SKM-1 (cell line): ENCODE measurements around the gene ETF1.
A peak's percentile ranks its signal among the peaks of the same experiment; 100 is the strongest.

ENCODE experiments used
- DNase-seq: peaks from one replicate; lab custom pipeline; 2025; ENCODE audit not compliant: unreplicated experiment; lab: John Stamatoyannopoulos, UW

Gene ETF1

DNA sequence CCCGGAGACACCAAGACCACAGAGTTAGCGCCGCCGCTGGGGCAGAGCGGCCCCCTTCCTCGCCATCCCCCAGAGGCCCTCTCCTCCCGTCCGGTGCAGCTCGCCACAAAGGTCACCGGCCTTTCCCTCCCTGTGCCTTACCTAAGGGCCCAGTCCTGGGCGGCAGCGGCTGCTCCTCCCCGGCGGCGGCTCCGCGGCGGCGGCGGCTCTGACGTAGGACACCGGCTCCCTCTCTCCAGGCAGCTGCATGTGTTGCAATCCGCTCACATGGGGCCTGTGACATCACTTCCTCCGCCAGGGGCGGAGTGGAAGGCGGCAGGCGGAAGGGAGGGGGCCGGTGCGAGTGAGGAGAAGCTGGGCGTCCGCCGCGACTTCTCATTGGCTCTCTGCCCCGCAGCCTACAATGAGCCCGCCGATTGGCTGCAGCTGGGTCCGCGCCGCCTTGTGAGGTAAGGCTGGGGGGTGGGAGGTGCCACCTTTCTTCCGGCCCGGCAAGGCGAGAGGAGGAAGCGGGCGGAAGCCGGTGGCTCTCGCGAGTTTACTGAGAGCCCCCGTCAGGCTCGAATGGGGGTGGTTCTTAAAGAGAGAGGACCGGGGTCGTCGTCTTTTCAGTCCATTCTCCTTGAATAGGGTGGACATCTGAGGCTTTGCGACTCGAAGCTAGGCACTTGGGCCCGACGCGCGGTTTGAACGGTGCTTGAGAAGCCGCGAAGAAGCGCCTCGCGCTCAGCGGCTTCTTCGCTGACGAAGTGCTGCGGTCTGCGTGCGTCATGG lies at the start of gene ETF1:
Gene ETF1, minus strand, starts transcription at position 281 of the 774 bp plus-strand sequence. CDS start 318 bp downstream, outside the sequence.
- DNase-seq = peak; percentile 98

DNA sequence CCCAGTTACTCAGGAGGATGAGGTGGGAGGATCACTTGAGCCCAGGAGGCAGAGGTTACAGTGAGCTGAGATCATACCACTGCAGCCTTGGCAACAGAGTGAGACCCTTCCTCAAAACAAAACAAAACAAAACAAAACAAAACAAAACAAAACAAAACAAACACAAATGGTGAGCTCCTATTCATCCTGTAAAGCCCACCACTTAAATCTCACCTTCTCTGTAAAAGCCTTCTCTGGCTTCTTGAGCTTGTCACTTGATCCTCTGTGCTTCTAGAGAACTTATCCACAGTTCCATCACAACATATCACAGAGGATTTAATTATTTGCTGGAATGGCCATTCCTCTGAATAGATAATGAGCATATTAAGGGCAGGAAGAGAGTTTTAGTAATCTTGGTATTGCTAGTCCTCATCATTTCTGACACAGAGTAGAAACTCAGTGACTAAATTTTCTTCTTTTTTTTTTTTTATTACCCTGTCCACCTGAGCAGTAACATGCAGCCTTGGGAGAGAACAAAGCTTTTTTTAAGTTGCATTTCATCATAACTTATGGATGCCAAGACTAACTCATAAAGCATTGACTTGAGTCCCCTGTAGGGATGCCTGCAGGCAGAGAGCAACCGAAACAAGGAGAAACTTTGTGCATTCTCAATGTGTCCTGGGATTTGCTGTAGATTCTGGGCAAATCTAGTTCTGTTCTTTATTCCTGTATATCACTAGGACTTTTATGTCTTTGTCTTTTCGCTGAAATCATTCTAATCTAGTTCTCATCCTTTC lies 45.2 kb upstream of the ETF1 start:
- no peak for DNase-seq

DNA sequence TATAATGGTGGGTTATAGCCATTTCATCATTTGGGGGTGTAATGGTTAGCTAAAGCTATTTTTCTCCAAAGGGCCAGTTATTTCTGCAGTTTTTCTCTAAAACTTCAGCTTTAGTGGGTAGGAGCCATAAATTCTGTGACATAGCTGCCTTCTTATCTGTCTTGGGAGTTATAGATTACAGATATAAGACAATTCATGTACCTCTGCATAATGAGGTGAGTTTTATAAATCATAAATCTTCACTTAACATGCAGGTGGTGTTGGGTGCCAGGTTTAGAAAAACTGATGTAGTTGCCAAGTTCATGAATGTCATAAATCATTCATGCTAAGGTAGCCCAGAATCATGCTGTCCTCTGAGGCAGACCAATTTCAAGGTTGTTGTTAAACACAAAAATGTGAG lies 42.1 kb upstream of the ETF1 start:
- no peak for DNase-seq

DNA sequence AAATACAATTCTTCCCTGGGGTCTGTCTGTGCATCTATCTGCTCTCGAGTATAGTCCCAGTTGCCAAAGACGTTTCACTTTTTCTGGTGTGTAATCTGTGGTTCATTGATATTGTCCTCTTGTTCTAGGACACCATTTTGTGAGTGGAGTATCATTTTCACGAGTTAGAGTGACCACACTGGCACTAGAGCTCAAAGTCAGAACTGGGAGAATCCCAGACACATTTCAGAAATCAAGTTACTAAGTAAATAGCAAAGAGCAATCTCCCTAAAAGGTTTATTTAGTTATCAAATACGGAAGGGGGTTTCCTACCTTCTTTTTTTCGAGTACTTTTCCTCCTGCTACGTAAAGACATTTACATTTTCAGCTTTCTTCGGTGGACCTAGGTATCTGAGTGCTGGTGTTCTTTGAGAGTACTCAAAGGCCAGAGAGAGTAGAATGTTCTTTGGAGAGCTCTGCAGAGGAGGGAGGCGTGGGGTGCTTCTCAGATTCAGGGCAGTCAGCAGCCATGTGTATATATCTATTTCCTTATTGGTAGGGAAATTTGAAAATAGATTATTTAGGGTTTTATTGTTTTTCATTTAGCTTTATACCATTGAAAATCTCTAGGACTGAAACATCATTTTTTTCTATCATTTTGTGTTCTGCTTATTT lies 41.1 kb upstream of the ETF1 start:
- DNase-seq = no peak

- DNase-seq = no peak
These were observed 39.9 kb upstream of the ETF1 start for GRCh38 chr5:138582959-138583358.

- DNase-seq = no peak
These were observed 37.7 kb upstream of the ETF1 start for GRCh38 chr5:138580777-138581176.

- no peak for DNase-seq
These were observed 37.0 kb upstream of the ETF1 start for GRCh38 chr5:138580001-138580400.

DNA sequence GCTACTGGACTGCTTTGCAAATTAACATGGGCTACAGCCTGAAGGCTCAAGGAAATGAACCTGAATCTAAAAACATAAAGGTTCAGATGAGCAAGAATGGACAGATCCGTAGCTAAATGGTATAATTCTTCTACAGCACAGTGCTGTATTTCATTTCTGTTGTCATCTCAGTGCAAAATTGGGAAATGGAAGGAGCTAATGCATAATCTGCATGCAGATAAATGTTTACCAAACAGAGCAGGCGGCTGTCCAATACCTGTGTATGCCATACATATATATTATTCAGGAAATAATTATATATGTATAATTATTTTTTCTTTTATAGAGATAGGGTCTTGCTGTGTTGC lies 36.5 kb upstream of the ETF1 start:
- no peak for DNase-seq

DNA sequence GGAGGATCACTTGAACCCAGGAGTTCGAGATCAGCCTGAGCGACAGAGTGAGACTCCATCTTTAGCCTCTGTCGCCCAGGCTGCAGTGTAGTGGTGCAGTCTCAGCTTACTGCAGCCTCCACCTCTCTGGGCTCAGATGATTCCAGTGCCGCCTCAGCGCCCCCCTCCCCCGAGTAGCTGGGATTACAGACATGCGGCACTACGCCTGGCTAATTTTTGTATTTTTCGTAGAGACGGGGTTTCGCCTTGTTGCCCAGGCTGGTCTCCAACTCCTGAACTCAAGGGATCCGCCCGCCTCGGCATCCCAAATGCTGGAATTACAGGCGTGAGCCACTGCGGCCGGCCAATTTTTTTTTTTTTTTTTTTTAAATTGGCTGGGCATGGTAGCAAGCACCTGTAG lies 34.4 kb upstream of the ETF1 start:
- DNase-seq = no peak

DNA sequence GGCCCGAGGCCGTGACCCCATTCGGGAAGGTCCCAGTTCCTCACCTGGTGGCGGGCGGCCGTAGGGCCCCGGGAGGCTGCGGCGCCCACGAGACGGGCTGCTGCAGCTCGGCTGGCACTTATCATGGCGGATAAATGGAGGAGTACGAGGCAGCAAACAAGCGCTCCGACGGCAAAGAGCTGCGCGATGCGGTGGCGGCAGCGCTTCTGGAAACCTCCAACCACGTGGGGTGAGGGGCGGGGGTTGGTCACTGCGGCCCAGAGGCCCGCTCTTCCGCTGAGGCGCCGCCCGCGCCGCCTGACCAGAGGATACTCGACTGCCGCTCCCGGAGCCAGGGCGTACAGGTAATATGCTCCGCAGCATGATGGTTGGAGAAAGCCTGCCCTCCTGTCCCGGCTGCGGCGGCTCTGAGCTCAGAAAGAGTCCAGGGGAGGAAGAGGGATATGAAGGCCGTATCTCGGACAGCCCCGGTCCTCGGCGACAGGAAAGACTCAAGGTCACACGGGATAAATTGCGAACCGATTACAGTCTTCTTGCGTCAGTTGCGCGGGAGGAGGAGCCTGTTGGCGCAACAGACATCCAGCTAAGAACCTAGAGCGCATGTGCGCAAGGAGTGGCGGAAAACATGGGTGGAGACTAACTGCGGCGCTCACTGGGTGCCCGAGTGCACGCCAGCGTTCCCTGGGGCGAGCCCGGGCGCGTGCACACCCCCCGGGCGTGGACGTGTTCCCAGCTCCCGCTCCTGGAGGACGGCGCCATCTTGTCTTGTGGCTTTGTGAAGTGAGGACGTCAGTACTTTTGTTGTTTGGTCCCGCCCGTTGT lies 32.4 kb upstream of the ETF1 start, which contains the start of gene HSPA9:
Gene HSPA9, minus strand, starts transcription at position 208 of the 822 bp plus-strand sequence. Its CDS starts 83 bp downstream, at position 125.
- peak; percentile 99 for DNase-seq

- no peak for DNase-seq
These were observed 31.7 kb upstream of the ETF1 start for GRCh38 chr5:138574744-138575193.

DNA sequence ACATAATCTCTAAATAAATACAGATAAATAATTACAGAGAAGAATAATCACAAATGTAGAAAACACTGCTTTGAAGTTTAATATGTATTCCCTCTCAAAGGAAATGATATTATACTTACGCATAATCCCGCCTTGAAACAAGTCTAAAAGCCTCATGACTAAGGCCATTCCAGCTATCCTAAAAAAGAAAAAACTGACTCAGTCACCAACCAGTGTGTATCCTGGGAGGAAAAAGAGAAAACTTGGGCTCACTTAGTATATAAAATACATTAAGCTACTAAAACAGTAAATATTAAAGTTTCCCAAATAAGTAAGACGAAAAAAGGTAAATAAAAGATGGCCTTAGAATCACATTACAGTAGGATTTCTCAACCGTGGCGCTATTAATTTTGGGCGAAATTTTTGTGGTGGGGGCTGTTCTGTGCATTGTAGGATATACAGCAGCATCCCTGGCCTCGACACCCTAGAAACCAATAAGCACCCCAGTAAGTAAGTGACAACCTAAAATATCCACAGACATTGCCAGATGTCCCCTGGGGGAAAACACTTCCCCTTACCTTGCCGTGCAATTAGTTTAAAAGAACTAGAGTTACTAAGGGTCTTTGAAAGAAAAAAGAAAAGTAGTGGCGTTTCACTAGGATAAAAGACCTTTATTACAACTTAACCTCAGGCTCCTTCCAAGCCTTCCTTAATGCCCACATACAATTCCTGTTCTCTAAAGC lies 31.1 kb upstream of the ETF1 start:
- DNase-seq = no peak

GRCh38 chr5:138573223-138573622 lies 30.2 kb upstream of the ETF1 start:
- DNase-seq = no peak

DNA sequence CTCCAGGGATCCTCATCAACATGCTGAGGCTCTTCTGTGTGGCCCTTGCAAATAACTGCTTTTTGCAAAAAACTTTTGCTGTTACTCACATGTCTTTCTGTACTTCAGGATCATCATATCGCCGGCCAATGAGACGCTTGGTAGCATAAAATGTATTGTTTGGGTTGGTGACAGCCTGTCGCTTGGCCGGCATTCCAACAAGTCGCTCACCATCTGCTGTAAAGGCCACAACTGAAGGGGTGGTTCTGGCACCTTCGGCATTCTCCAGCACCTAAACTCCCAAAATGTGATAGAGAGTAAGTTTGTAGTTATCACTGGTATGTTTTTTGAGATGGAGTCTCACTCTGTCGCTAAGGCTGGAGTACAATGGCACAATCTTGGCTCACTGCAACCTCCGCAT lies 27.8 kb upstream of the ETF1 start:
- DNase-seq = no peak

GRCh38 chr5:138569782-138570181 lies 26.7 kb upstream of the ETF1 start:
- DNase-seq = no peak

DNA sequence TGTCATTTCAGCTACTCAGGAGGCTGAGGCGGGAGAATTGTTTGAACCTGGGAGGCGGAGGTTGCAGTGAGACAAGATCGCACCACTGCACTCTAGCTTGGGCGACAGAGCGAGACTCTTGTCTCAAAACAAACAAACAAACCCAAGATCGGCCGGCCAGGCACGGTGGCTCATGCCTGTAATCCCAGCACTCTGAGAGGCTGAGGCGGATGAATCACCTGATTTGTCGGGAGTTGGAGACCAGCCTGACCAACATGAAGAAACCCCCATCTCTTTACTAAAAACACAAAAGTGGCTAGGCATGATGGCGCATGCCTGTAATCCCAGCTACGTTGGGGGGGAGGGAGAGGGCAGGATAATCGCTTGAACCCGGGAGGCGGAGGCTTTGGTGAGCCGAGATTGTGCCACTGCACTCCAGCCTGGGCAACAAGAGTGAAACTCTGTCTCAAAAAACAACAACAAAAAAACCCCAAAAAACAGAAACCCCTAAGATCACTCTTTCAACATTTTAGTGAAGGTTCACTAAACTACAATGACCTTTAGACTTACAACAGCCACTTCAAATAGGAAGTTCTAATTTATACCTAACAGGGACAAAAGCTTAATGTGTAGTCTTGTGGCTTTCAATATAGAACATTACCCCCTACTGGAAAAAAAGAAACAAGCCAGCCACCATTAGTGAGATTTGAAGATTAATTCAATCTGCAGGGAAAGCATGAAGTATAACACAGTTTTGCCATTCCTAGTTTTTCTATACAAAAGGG lies 25.2 kb upstream of the ETF1 start:
- DNase-seq = no peak

- DNase-seq = no peak
These were observed 23.8 kb upstream of the ETF1 start for GRCh38 chr5:138566792-138567191.

DNA sequence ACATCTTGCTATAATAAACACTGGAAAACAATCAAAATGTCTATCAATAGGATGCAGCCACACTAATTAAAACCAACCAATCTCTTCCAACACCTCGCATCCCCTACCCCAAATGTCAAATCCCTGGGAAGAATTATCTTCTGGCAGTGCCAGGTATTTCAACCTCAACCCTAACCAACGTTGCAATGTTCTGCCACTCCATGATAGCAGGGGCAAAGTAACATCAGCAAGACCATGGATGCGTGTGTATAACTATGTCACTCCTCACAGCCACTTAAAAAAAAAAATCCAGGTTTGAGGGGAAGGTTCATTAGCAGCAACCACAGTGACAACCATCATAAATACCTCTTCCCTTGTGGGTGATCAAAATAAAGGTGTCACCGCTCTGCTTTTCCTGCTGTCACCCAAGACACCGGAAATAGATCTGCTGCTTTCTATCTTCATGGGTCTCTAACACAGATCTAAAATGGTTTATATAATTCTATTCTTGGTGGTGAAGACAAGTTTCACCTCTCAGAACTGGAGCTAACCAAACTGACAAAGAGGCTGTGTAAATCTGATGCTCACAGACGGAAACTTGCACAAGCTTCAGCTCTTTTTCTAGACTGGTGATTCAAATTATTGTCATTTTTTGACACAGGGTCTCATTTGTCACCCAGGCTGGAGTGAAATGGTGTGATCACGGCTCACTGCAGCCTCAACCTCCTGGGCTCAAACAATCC lies 22.2 kb upstream of the ETF1 start:
- DNase-seq = no peak

DNA sequence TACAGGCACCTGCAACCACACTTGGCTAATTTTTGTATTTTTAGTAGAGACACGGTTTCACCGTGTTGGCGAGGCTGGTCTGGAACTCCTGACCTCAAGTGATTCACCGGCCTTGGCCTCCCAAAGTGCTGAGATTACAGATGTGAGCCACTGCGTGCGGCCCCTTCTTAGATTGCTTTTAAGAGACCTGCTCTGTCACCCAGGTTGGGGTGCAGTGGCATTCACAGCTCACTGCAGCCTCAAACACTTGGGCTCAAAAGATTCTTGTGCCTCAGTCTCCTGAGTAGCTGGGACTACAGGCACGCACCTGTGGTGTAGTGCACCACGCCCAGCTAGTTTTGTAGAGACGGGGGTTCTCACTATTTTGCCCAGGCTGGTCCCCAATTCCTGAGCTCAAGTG lies 21.2 kb upstream of the ETF1 start:
- no peak for DNase-seq
